ENCODE results near the gene SORCS2. TPM values are rescaled to one million over a fixed set of nuclear protein-coding genes. Genes with fewer than 3 reads are reported as not detected.

Gene SORCS2
- total and polyA plus RNA-seq, 2 experiments from 2014 or later: 0.38 to 1.4 TPM

DNA sequence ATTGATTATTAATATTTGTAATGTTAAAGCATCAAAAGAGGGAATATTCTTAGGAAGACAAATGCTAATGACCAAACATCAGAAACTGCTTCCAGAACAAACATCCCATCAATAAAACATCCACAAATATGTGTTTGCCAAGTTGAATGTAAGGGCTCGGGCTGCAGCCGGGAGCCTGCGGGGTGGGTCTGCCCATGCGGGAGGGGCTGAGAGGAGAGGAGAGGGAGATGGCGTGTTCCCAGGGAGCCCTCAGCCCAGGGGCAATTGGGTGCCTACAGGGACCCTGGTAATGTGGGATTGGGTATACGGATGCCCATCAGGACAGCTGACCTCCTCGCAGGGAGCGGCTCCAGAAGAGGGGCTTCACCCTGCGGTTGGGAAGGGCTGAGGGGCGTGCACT is 280.7 kb downstream of the SORCS2 start:
- Histone ChIP-seq H3F3A (ENCODE audit: insufficient read depth) (no peaks in the 10 kb centered on the region), H4K20me1 (ENCODE audit: insufficient read depth) (no peaks in the 10 kb centered on the region), H3K9me3 (ENCODE audit: low read depth) (no peaks in the 10 kb centered on the region), H3K4me2 (ENCODE audit: unreplicated experiment) (no peak overlapping the region), H3K9me2 (ENCODE audit: insufficient read depth) (no peaks in the 10 kb centered on the region), H3K9ac (no peak overlapping the region), H3K4me3 (no peak overlapping the region), H3K27me3 (replicated peaks; ENCODE audit: insufficient read depth) (peaks cover 9% of the 10 kb centered on the region; the same call in 1 of the 2 replicates), H3K79me2 (ENCODE audit: insufficient read depth) (no peaks in the 10 kb centered on the region), H3K4me1 (ENCODE audit: insufficient read depth) (no peaks in the 10 kb centered on the region), H3K27ac (no peak overlapping the region), H3K36me3 (ENCODE audit: low read depth) (no peaks in the 10 kb centered on the region), H2AFZ (no peak overlapping the region)
- 76 to 80% methylated on average over 10 of the region's 10 CpGs for WGBS, 2 experiments (ENCODE audit: low coverage in 1 of 2, low lambda C conversion rate in 2 of 2, missing lambda C conversion rate in 2 of 2)
- DNase-seq: no peak
- in situ Hi-C loops (cut with MboI): no loop called here
- TF ChIP-seq EZH2 (IDR thresholded peaks at IDR 0.05; ENCODE audit: insufficient read depth, poor library complexity, severe bottlenecking) (no peak), EZH2phosphoT487 (IDR thresholded peaks at IDR 0.05; ENCODE audit: insufficient read depth, low read depth) (no peak)

DNA sequence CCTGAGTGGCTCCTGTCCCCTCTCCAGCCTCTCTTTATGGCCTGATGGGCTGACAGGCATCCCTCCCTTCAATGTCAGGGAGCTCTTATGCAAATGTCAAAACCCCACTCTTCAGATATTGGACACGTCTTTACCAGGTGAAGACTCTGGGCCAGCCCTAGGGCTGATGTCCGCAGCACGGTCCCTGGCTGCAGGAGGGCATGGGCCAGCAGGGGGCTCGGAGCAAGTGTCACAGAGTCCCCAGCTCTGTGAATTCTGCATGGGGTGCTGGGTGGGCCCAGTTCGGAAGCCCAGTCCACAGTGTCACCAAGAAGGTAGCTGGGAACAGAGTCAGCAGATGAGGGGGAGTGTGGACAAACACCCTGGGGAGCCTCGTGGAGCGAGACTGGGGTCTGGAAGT is 282.0 kb downstream of the SORCS2 start:
- Histone ChIP-seq H3K27me3 (replicated peaks; ENCODE audit: insufficient read depth) (peaks cover 5% of the 10 kb centered on the region; the same call in 1 of the 2 replicates), H3K9me3 (ENCODE audit: low read depth) (no peaks in the 10 kb centered on the region), H3K27ac (no peak overlapping the region), H3K4me1 (ENCODE audit: insufficient read depth) (no peaks in the 10 kb centered on the region), H3K9ac (no peak overlapping the region), H3K9me2 (ENCODE audit: insufficient read depth) (no peaks in the 10 kb centered on the region), H3K79me2 (ENCODE audit: insufficient read depth) (no peaks in the 10 kb centered on the region), H2AFZ (no peak overlapping the region), H3K36me3 (ENCODE audit: low read depth) (no peaks in the 10 kb centered on the region), H3F3A (ENCODE audit: insufficient read depth) (no peaks in the 10 kb centered on the region), H3K4me3 (no peak overlapping the region), H3K4me2 (ENCODE audit: unreplicated experiment) (no peak overlapping the region), H4K20me1 (ENCODE audit: insufficient read depth) (no peaks in the 10 kb centered on the region)
- in situ Hi-C loops (cut with MboI): no loop called here
- DNase-seq: no peak
- TF ChIP-seq EZH2phosphoT487 (IDR thresholded peaks at IDR 0.05; ENCODE audit: insufficient read depth, low read depth): no peak
- TF ChIP-seq EZH2 (IDR thresholded peaks at IDR 0.05; ENCODE audit: insufficient read depth, poor library complexity, severe bottlenecking): no peak
- 67 to 70% methylated on average over 7 of the region's 7 CpGs for WGBS, 2 experiments (ENCODE audit: low coverage in 1 of 2, low lambda C conversion rate in 2 of 2, missing lambda C conversion rate in 2 of 2)

DNA sequence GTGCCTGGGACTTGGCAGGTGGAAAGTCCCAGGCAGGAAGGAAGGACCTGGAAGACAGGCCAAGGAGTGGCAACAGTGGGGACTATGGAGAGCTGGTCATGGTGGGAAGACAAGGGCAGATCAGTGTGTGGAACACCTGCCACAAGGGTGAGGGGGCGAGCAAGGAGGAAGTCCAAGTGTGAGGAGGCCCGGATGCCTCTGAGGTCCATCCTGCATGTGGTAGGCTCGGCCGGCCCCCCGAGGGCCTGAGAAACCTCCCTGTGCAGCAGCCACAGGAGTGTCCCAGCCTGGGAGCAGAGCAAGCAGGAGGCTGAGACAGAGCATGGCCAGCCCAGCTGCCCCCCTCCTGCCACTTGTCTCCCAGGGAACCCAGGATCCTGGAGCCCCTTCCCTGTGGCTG is 282.9 kb downstream of the SORCS2 start:
- H3K27ac ChIP-seq: no peak overlapping the region
- H3K27me3 ChIP-seq (replicated peaks; ENCODE audit: insufficient read depth): no peaks in the 10 kb centered on the region; the same call in 1 of the 2 replicates
- no peak for DNase-seq
- no peaks in the 10 kb centered on the region for H3K79me2 ChIP-seq (ENCODE audit: insufficient read depth)
- no peak overlapping the region for H3K9ac ChIP-seq
- H3K4me2 ChIP-seq (ENCODE audit: unreplicated experiment): no peak overlapping the region
- no peaks in the 10 kb centered on the region for H3K36me3 ChIP-seq (ENCODE audit: low read depth)
- no peaks in the 10 kb centered on the region for H3K9me2 ChIP-seq (ENCODE audit: insufficient read depth)
- TF ChIP-seq EZH2phosphoT487 (IDR thresholded peaks at IDR 0.05; ENCODE audit: insufficient read depth, low read depth): no peak
- no peak for TF ChIP-seq EZH2 (IDR thresholded peaks at IDR 0.05; ENCODE audit: insufficient read depth, poor library complexity, severe bottlenecking)
- H3K9me3 ChIP-seq (ENCODE audit: low read depth): no peaks in the 10 kb centered on the region
- 72 to 75% methylated on average over 5 of the region's 5 CpGs for WGBS, 2 experiments (ENCODE audit: low coverage in 1 of 2, low lambda C conversion rate in 2 of 2, missing lambda C conversion rate in 2 of 2)
- no peaks in the 10 kb centered on the region for H4K20me1 ChIP-seq (ENCODE audit: insufficient read depth)
- H3F3A ChIP-seq (ENCODE audit: insufficient read depth): no peaks in the 10 kb centered on the region
- H2AFZ ChIP-seq: no peak overlapping the region
- H3K4me3 ChIP-seq: no peak overlapping the region
- H3K4me1 ChIP-seq (ENCODE audit: insufficient read depth): no peaks in the 10 kb centered on the region
- in situ Hi-C loops (cut with MboI): no loop called here

DNA sequence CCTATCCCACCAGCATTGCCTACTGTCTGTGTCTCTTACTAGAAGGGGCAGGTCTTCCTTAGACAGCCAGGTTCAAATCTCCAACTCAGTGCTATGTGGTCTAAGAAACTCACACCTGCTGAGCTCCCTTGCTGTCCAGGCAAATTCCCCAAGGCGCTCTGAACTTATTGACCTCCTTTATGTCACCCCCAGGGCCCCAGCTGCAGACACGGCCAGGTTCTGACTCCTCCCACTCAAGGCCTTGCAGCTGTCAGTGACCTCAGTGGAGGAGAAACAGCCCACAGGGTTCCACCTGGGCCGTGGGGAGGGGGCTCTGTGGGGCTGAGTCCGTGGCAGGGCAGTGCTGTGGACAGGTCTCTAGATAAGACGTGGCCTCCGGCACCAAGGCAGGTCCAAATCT is 284.5 kb downstream of the SORCS2 start:
- Histone ChIP-seq H4K20me1 (ENCODE audit: insufficient read depth) (no peaks in the 10 kb centered on the region), H2AFZ (no peak overlapping the region), H3K9me2 (ENCODE audit: insufficient read depth) (no peaks in the 10 kb centered on the region), H3K4me2 (ENCODE audit: unreplicated experiment) (no peak overlapping the region), H3K9me3 (ENCODE audit: low read depth) (no peaks in the 10 kb centered on the region), H3K79me2 (ENCODE audit: insufficient read depth) (no peaks in the 10 kb centered on the region), H3K27me3 (replicated peaks; ENCODE audit: insufficient read depth) (no peaks in the 10 kb centered on the region; the same call in 1 of the 2 replicates), H3K36me3 (ENCODE audit: low read depth) (no peaks in the 10 kb centered on the region), H3K4me1 (ENCODE audit: insufficient read depth) (no peaks in the 10 kb centered on the region), H3K9ac (no peak overlapping the region), H3F3A (ENCODE audit: insufficient read depth) (no peaks in the 10 kb centered on the region), H3K27ac (no peak overlapping the region), H3K4me3 (no peak overlapping the region)
- 44 to 47% methylated on average over 6 of the region's 6 CpGs for WGBS, 2 experiments (ENCODE audit: low coverage in 1 of 2, low lambda C conversion rate in 2 of 2, missing lambda C conversion rate in 2 of 2)
- in situ Hi-C loops (cut with MboI): no loop called here
- TF ChIP-seq EZH2phosphoT487 (IDR thresholded peaks at IDR 0.05; ENCODE audit: insufficient read depth, low read depth) (no peak), EZH2 (IDR thresholded peaks at IDR 0.05; ENCODE audit: insufficient read depth, poor library complexity, severe bottlenecking) (no peak)
- DNase-seq: no peak

DNA sequence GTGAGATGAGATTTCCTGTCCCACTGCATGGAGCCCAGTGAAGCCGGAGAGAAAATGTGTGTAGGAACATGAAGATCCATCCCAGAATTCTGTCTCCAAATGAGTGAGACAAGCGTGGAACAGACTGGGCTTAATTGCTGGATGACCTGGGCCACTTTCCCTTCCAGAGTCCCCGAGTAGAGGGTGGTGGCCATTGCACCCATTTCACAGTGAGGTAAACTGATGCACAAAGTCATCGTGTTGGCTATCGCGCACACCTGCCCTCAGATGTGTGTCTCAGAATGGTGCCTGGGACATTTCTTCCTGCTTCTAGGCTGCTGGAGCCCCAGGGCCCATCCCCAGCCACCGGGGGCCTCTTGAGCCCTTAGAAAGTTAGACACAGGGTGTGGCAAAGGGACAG is 285.4 kb downstream of the SORCS2 start:
- Histone ChIP-seq H3K4me2 (ENCODE audit: unreplicated experiment) (no peak overlapping the region), H4K20me1 (ENCODE audit: insufficient read depth) (no peaks in the 10 kb centered on the region), H3K9me2 (ENCODE audit: insufficient read depth) (no peaks in the 10 kb centered on the region), H3F3A (ENCODE audit: insufficient read depth) (no peaks in the 10 kb centered on the region), H3K27ac (no peak overlapping the region), H3K9me3 (ENCODE audit: low read depth) (no peaks in the 10 kb centered on the region), H3K36me3 (ENCODE audit: low read depth) (no peaks in the 10 kb centered on the region), H3K79me2 (ENCODE audit: insufficient read depth) (no peaks in the 10 kb centered on the region), H3K9ac (no peak overlapping the region), H2AFZ (no peak overlapping the region), H3K4me3 (no peak overlapping the region), H3K4me1 (ENCODE audit: insufficient read depth) (no peaks in the 10 kb centered on the region), H3K27me3 (replicated peaks; ENCODE audit: insufficient read depth) (no peaks in the 10 kb centered on the region; the same call in 1 of the 2 replicates)
- in situ Hi-C loops (cut with MboI): no loop called here
- WGBS, 2 experiments (ENCODE audit: low coverage in 1 of 2, low lambda C conversion rate in 2 of 2, missing lambda C conversion rate in 2 of 2): 60 to 61% methylated on average over 7 of the region's 7 CpGs
- TF ChIP-seq EZH2phosphoT487 (IDR thresholded peaks at IDR 0.05; ENCODE audit: insufficient read depth, low read depth): no peak
- no peak for TF ChIP-seq EZH2 (IDR thresholded peaks at IDR 0.05; ENCODE audit: insufficient read depth, poor library complexity, severe bottlenecking)
- DNase-seq: no peak

All from GM23248 (cell line).